AG10803 (cell line): ENCODE results near the gene LCN10.

Experiments
- DNase-seq: peaks from one replicate; pipeline ENCODE4 v3.0.0; 2010; ENCODE audit warnings: low read depth
- H3K4me3 ChIP-seq: 2 replicates; pipeline ENCODE4 v1.5.1; 2011; ENCODE audit warnings: mild to moderate bottlenecking, low read length, control low read depth
- TF ChIP-seq, protein P1 (sequence below): conservative IDR thresholded peaks from 2 replicates; pipeline ENCODE4 v1.5.1; 2011; ENCODE audit warnings: mild to moderate bottlenecking, low read length, control low read depth, inconsistent platforms

Gene LCN10

GRCh38 chr9:136751814-136752213, 9.1 kb upstream of the LCN10 start:
- no peak for DNase-seq
- no peak overlapping the region for H3K4me3 ChIP-seq
- TF ChIP-seq, protein P1, sequence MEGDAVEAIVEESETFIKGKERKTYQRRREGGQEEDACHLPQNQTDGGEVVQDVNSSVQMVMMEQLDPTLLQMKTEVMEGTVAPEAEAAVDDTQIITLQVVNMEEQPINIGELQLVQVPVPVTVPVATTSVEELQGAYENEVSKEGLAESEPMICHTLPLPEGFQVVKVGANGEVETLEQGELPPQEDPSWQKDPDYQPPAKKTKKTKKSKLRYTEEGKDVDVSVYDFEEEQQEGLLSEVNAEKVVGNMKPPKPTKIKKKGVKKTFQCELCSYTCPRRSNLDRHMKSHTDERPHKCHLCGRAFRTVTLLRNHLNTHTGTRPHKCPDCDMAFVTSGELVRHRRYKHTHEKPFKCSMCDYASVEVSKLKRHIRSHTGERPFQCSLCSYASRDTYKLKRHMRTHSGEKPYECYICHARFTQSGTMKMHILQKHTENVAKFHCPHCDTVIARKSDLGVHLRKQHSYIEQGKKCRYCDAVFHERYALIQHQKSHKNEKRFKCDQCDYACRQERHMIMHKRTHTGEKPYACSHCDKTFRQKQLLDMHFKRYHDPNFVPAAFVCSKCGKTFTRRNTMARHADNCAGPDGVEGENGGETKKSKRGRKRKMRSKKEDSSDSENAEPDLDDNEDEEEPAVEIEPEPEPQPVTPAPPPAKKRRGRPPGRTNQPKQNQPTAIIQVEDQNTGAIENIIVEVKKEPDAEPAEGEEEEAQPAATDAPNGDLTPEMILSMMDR, result no peak

- no peak for DNase-seq
Observed at GRCh38 chr9:136751244-136751643, 8.5 kb upstream of the LCN10 start.

GRCh38 chr9:136750526-136750925, 7.8 kb upstream of the LCN10 start:
- H3K4me3 ChIP-seq, result no peak overlapping the region
- DNase-seq, result no peak
- TF ChIP-seq, protein P1, result no peak

More at GRCh38 chr9:136751244-136751643, 8.5 kb upstream of the LCN10 start:
- H3K4me3 ChIP-seq, result no peak overlapping the region
- TF ChIP-seq, protein P1, result no peak

DNA sequence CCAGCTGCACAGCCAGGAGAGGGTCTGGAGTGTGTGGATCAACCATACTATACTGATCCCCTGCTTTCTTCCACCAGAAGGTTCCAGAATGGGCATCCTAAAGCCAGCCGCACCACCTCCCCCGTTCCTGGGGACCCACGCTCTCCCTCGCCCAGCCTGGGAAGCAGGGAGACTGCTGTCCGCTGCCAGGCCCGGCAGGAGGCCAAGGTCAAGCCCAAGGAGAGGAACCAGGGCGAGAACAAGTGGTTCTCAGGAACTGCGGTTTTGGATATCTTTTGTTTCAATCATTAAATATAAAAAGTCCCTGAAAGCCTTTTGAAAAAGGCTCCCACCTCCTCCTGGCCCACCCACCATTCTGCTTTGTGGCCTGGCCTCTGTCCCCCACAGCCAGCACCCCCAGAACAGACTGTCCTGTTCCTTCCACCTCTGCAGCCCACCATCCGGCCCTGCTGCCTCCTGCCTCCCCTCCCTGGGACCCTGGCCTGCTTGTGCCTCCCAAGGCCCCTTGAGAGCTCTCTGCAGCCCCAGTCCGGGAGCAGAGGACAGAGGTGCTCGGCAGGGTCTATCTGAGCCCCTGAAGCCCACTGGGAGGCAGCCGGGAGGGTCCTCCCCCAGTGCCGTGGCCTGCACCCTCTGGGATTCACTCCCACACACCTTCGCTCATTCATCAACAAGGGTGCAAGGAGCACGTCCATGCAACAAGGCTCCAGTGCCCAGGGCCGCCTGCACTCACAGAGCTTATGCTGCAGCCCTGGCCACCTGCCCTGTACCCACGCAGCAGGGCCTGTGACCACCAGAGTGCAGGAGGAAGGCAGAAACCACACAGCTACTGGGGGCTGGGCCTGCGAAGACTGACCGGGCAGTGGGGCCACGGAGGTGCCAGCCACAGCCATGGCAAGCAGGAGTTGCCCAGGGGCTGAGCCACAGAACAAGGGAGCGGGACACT, 6.2 kb upstream of the LCN10 start:
- TF ChIP-seq, protein P1, result no peak
- no peak for DNase-seq
- H3K4me3 ChIP-seq, result no peak overlapping the region

DNA sequence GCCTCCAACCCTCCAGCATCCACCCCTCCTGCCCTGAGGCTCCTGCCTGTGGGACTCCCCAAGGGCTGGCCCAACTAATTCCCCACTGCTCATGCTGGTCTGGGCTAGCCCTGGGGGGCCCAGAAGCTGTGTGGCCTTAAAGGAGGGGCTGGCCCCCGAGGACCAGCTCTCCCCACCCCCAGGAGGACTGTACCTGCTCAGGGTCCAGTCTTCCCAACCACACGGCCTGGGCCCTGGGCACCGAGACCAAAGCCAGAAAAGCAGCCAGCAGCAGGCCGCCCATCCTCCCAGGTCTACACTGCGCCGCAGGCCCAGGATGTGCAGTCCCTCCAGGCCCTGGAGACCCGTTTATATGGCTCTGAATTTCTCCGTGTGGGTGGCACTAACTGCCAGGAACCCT, 5.5 kb upstream of the LCN10 start, which contains the start of gene LCN6:
LCN6 (minus strand) TSS at position 325 of the 400 bp plus-strand sequence; CDS start at position 283, 42 bp downstream.
- H3K4me3 ChIP-seq, result no peak within 1 kb of the TSS
- no peak for DNase-seq
- TF ChIP-seq, protein P1, result no peak

DNA sequence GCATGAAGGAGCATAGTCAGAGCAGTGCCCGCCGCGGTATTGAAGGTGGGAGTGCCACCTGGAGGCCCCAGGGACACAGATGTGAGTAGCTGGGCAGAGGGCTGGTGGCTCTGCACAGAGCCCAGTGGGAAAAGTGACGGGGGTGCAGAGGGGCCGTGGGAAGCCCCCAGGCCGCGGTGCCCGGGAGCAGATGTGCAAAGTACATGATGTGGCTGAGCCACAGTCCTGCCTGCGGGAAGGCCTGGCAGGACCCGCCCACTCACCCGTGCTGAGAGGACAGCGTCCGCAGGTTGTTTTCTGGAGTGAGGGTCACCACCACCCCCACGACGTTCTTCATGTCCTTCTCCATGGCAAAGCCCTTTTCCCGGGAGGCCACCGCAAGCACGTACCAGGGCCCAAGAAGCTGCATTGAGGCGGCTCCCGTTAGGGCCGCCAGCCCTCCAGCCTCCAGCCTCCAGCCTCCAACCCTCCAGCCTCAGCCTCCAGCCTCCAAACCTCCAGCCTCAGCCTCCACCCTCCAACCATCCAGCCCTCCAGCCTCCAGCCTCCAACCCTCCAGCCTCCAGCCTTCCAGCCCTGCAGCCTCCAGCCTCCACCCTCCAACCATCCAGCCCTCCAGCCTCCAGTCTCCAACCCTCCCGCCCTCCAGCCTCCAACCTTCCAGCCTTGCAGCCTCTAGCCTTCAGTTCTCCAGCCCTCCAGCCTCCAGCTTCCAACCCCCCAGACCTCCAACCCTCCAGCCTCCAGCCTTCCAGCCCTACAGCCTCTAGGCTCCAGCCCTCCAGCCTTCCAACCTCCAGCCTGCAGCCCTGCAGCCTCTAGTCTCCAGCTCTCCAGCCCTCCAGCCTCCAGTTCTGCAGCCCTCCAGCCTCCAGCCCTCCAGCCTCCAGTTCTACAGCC, 4.7 kb upstream of the LCN10 start:
- DNase-seq, result no peak
- TF ChIP-seq, protein P1, result no peak
- H3K4me3 ChIP-seq, result no peak overlapping the region
